DMS153 treated with DMSO at 0.1 percent for 48 hours (cell line): ENCODE results near the gene ROR2.
A peak's percentile ranks its signal among the peaks of the same experiment; 100 is the strongest.

Experiments used
- DNase-seq: peaks from one replicate; lab custom pipeline; 2025; ENCODE audit not compliant: unreplicated experiment; lab: John Stamatoyannopoulos, UW

The ROR2 gene

GRCh38 chr9:91753711-91754110, 196.3 kb downstream of the ROR2 start:
- DNase-seq = no peak

DNA sequence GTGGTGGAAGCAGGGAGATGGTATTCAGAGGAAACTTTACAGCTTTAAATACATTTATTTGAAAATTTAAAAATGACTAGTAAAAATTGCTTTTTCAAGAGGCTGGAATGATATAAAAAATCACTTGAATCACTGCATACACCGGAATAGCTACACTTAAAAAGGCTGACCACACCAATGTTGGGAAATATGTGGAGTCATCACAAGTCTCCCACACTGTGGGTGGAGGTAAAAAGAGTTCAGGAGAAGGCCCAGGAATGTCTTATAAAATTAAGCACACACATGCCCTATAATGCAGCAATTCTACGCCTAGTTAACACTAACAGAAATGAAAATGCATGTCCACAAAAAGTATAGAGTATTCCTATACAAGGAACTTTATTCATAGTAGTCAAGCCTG, 198.1 kb downstream of the ROR2 start:
- no peak for DNase-seq

GRCh38 chr9:91750343-91750742, 199.7 kb downstream of the ROR2 start:
- DNase-seq = no peak

- no peak for DNase-seq
Measured at GRCh38 chr9:91746904-91747303, 203.1 kb downstream of the ROR2 start.

DNA sequence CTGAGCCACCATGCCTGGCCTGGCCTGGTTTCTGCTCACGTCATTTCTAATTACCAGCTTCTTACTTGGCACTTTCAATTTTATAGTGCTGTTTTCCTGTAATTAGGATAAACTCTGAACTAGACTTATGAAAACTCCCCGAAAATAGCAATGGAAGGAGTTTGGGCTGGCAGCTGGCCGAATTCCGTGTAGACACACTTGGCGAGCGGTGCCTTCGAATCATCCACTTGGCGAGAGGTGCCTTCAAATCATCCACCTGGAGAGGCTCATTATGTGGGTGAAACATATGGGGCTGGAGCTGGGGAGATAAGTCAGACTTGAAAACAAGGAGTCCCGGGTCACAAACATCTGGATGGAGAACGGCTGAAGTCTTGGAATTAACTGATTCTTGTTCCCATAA, 203.7 kb downstream of the ROR2 start:
- DNase-seq = no peak

GRCh38 chr9:91744114-91744513, 205.9 kb downstream of the ROR2 start:
- DNase-seq = no peak

GRCh38 chr9:91741522-91741921, 208.5 kb downstream of the ROR2 start:
- no peak for DNase-seq

DNA sequence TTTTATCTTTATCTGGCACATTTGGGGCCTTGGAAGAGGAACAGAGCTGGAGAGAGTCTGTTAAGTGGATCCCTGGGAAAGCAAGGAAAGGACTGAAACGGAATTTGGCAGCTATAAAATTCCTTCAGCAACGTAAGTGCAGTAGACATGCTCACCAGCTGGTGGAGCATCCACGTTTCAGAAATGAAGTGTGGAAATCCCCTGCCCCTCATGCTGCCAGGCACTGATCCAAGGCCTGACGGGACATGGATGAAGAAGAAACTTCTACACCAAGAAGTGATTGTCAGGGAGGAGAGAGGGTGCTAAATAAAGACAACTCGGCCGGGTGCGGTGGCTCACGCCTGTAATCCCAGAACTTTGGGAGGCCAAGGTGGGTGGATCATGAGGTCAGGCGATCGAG, 209.3 kb downstream of the ROR2 start:
- no peak for DNase-seq

DNA sequence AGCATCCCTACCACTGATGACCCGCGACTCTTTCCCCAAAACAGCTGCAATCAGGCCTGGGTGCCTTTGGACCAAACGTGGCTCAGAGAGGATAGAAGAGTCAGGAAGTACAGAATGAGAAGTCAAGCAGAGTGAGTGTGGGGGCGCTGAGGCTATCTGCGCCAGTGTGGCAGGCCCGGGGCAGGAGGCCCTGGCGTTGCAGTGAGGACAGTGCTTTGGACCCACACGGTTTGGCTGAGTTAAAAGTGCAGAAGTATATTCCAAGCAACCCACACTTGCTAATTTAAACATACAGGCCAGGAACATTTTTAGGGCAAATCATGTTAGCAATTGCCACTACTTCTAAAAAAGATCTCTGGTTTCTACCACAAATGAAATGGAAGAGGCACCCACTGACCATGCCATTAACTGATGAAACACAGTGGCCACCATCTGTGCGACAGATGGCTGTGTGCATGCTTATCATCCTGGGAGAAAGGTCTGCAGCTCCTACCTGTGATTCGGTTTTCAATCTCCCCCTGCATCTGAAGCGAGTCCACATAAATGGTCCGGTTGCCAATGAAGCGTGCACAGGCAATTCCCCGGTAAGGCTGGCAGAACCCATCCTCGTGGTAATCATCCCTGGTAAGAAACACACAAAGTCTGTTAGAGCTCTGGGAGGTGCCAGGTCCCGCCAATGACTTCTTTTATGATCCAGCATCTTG, 213.0 kb downstream of the ROR2 start:
- DNase-seq = no peak

GRCh38 chr9:91736311-91736710, 213.7 kb downstream of the ROR2 start:
- DNase-seq = no peak

DNA sequence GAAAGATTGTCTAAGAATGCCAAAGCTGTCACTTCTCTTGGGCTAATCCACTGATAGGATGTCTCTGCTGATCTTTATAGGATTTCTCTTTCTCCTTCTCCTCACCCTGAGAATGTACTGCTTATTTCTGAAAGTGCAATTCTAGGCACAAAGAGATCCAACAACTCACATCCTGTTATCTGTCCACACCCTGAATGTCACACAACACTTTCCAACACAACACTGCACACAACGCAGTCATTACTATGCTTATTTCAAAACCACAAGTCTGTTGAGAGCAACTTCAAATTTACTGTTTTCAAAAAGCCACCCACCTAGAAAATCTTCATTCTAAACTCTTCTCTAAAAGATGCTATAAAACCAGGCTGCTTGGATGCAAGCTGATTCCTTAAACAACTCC, 215.0 kb downstream of the ROR2 start:
- DNase-seq = no peak

- peak; percentile 37 for DNase-seq
Measured at GRCh38 chr9:91734371-91734981, 215.6 kb downstream of the ROR2 start.

DNA sequence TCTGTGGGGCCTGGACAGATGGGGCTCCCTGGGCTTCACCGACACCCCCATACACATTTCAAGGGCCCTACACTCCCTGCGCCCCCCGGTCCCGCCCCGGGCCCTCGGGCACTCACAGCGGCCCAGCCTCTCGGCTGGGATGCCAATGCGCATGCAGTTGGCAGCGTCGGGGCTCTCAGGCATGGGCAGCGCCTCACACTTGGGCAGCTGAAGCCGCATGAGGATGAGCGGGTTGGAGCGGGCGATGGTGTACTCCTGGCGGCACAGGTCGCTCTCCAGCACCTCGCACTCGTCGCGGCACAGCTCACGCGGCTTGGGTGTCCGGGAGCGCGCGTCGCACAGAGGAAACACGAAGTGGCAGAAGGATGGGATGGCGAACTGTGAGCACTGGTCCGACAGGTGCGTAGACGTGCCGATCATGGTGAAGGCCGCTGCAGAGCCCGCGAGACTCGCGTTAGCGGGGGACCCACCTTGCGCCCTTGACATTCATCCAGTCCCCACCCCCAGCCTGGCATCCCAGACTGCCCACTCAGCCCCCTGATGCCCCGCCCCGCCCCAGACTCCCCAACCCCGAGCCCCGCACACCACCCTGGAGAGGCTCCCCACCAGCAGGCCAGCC, 216.9 kb downstream of the ROR2 start:
- DNase-seq = no peak

DNA sequence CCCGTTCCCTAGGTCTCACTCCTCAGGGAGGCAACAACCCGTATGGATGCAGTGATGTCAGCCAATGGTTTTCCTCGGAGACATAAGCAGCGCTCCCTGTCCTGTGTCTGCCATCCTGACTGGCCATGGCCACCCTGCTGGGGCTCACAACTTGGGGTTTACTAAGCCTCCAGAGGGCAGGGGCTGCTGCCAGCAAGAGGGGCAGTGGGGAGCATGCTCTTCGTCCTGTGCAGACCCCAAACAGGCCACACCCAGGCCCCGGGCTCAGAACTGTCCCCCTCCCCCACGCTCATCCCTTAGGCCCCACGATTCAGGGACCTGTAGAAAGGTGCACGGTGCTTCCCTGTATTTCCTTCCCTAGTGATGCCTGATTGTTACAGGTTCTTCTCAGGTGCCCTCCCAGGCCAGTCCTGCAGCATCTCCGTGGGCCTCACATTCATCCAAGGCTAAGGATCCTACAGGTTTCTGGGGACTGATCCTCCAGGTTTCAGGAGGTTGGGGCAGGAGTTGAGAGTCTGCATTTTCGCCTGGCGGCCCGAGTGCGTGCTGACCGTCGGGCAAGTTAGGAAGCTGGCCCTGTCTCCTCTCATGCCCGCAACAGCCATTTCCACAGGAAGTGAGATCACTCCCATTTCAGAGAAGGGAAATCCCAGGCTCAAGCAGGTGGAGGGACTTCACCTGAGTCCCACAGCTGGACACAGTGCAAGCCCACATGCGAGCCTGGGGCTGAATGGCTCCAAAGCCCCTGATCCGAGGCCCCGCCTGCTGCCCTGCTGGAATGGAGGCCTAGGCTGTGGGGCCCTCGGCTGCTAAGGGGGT, 217.6 kb downstream of the ROR2 start:
- DNase-seq = no peak

GRCh38 chr9:91730806-91731205, 219.2 kb downstream of the ROR2 start:
- no peak for DNase-seq

DNA sequence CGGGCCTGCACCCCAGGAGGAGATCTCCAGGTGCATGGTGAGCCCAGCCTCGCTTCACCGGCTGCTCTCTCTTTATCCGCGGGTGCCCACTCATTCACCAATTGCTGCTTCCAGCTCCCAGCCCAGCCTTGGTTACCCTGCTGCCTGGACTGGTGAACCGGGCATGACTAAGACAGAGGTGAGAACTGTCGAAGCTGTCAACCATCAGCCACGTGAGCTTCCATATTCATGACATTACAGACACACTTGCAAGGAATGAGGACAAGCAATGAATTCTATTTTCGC, 220.5 kb downstream of the ROR2 start:
- no peak for DNase-seq

- DNase-seq = no peak
Measured at GRCh38 chr9:91727972-91728371, 222.1 kb downstream of the ROR2 start.

DNA sequence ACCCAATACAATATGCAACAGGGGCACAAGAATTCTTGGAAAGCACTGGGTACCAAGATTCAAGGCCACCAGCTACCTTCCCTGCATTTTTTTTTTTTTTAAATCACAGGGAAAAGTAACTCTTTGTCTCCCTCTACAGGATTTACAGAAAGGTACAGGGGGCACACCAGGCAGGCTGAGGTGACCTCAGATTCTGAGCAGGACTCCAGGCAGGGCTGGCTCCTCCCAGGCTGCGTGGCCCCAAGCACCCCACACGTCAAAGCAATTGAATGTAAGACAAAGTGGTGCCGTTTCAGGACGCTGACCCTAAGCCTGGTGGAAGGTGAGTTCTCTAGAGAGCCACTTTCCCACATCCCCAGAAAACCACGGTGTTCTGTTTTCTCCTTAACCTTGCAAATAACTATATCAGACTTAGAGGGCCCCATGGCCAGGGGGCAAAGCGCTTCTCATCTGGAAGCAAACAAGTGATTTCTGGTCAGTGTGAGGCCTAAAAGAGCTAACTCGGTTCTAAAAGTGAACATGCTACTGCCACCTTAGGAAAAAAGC, 222.6 kb downstream of the ROR2 start:
- peak; percentile 62 for DNase-seq

- no peak for DNase-seq
Measured at GRCh38 chr9:91726406-91727100, 223.5 kb downstream of the ROR2 start.

DNA sequence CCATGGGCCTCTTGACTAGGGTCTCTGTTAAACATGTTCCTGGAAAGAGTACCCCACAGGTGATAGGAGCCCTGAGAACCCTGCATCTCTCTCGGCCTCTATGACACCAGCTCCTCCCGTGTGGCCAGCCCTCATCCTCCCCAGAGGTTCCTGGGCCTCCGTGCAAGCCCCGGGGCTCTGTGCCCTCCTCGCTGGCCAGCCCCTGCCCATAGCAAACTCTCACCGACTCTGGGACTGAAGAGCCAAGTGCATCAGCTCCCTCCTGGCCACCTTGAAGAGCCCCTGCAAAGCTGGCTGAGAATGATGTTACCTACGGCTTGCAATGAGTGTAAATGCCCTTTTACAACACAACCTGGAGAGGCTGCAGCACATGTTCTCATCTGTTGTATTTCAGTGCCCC, 224.4 kb downstream of the ROR2 start:
- no peak for DNase-seq
